SKM-1 (cell line): Measurements from ENCODE around the gene ZNF200.

Source experiments
- DNase-seq: peaks from one replicate; lab custom pipeline; 2025; ENCODE audit not compliant: unreplicated experiment; lab: John Stamatoyannopoulos, UW

ZNF200 gene

DNA sequence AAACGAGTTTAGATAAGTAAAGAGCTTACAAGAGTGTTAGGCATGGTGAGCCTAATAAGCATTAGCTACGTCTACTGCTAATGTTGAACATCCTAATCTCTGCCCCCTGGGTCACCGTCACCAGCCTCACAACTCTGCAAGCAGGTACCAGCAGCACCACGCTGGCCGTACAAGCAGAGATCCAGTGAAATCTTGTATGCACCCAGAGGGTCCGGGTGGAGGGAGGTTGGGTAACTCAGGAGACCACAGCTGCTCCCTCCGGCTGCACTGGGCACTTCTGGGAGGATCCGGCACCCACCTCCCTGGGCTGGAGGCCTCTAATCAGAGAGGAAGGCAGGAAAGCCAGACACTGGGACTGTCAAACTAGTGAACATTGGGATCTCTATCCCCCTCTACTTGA, 55.3 kb downstream of the ZNF200 start:
- no peak for DNase-seq

DNA sequence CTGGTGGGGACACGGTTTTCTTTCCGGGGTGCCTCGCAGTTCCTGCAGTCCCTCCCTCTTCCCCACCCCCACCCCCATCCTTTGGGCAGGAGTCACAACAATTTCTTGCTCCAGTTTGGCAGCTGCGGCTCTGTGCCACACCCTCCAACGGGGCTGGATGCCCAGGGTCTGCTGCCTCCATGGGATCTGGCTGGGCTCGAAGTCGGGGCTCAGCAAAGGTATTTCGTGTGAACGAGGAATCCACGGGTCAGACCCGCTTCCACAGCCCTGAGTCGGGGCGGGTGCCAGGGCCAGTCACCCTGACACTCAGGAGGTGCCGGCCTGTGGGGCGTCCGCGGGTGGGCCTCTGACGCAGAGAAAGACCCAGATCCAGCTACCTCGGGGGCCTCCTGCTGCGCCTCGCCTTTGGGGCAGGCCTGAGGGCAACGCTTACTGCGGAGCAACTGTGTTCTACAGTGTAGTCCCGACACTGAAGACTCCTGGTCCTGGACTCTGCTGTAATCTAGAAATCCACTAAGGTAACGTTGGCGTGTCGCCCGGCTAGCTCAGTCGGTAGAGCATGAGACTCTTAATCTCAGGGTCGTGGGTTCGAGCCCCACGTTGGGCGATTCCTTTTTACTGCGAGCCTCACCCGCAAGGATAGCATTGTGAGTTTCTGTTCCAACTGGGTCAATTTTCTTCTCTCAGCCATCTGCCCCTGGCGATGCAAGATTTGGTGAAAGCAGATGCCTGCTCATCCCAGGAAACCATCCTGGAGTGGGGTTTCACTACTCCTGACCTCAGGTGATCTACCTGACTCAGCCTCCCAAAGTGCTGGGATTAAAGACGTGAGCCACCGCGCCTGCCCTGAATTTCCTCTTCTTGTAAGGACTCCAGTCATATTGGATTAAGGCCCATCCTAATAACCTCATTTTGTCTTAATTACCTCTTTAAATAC, 59.5 kb downstream of the ZNF200 start:
- DNase-seq: no peak

- DNase-seq: no peak
Observed at GRCh38 chr16:3174618-3175148, 60.3 kb downstream of the ZNF200 start.

- peak; percentile 31 for DNase-seq
Observed at GRCh38 chr16:3173892-3174617, 60.9 kb downstream of the ZNF200 start.
